Breast epithelium (tissue), 3 donors: Measurements from ENCODE around the gene CAPN11.

Experiments
- CTCF ChIP-seq, 3 donors: fragments of 450-650 bp; IDR thresholded peaks; one replicate each; pipeline ENCODE4 v1.5.1; 2016 to 2017; ENCODE audit warnings: antibody characterized with exemption in 3 of 3, mild to moderate bottlenecking in 3 of 3, moderate library complexity in 3 of 3
- POLR2A ChIP-seq: fragments of 450-650 bp; IDR thresholded peaks from one replicate; pipeline ENCODE4 v1.6.1; 2016; ENCODE audit warnings: antibody characterized with exemption, mild to moderate bottlenecking, moderate library complexity
- POLR2AphosphoS5 ChIP-seq, 3 donors: sonication (generic); formaldehyde crosslinking; IDR thresholded peaks; one replicate each; pipeline ENCODE4 v1.6.1; 2017; ENCODE audit warnings: antibody characterized with exemption in 3 of 3

GRCh38 chr6:44128020-44128917 lies 30.4 kb upstream of the CAPN11 start:
- TF ChIP-seq CTCF (IDR thresholded peaks at IDR 0.05) (peak in 2 of 3 donors; percentile 19 to 36), POLR2A (no peak), POLR2AphosphoS5 (IDR thresholded peaks at IDR 0.05) (no peak)
